Measurements from ENCODE around the gene CLIP1.

CLIP1 gene

GRCh38 chr12:122350141-122350848 is 72.2 kb downstream of the CLIP1 start:
- no peak overlapping the region for H3K4me3 ChIP-seq (ENCODE audit: control insufficient read depth, low read depth, low read length)
- peak; percentile 84 for DNase-seq (ENCODE audit: low read depth)
- TF ChIP-seq CTCF (conservative IDR thresholded peaks at IDR 0.05; ENCODE audit: control insufficient read depth, insufficient read depth, low read depth, low read length): peak; percentile 29

- TF ChIP-seq CTCF (conservative IDR thresholded peaks at IDR 0.05; ENCODE audit: control insufficient read depth, insufficient read depth, low read depth, low read length): no peak
- DNase-seq (ENCODE audit: low read depth): no peak
- no peak overlapping the region for H3K4me3 ChIP-seq (ENCODE audit: control insufficient read depth, low read depth, low read length)
Observed at GRCh38 chr12:122349078-122349477, 73.4 kb downstream of the CLIP1 start.

- DNase-seq (ENCODE audit: low read depth): no peak
- no peak overlapping the region for H3K4me3 ChIP-seq (ENCODE audit: control insufficient read depth, low read depth, low read length)
- no peak for TF ChIP-seq CTCF (conservative IDR thresholded peaks at IDR 0.05; ENCODE audit: control insufficient read depth, insufficient read depth, low read depth, low read length)
Observed at GRCh38 chr12:122348505-122348904, 74.0 kb downstream of the CLIP1 start.

- no peak for DNase-seq (ENCODE audit: low read depth)
- no peak overlapping the region for H3K4me3 ChIP-seq (ENCODE audit: control insufficient read depth, low read depth, low read length)
- TF ChIP-seq CTCF (conservative IDR thresholded peaks at IDR 0.05; ENCODE audit: control insufficient read depth, insufficient read depth, low read depth, low read length): no peak
Observed at GRCh38 chr12:122346054-122346453, 76.4 kb downstream of the CLIP1 start.

- TF ChIP-seq CTCF (conservative IDR thresholded peaks at IDR 0.05; ENCODE audit: control insufficient read depth, insufficient read depth, low read depth, low read length): no peak
- H3K4me3 ChIP-seq (ENCODE audit: control insufficient read depth, low read depth, low read length): no peak overlapping the region
- no peak for DNase-seq (ENCODE audit: low read depth)
Observed at GRCh38 chr12:122345042-122345441, 77.4 kb downstream of the CLIP1 start.

- peak; percentile 49 for DNase-seq (ENCODE audit: low read depth)
- no peak overlapping the region for H3K4me3 ChIP-seq (ENCODE audit: control insufficient read depth, low read depth, low read length)
- TF ChIP-seq CTCF (conservative IDR thresholded peaks at IDR 0.05; ENCODE audit: control insufficient read depth, insufficient read depth, low read depth, low read length): peak; percentile 80
Observed at GRCh38 chr12:122336015-122336946, 86.2 kb downstream of the CLIP1 start.
